ENCODE results near the gene SV2C.
"Not testable (repeated sequence)": the region's sequence is repeated elsewhere in the genome, so short reads cannot be mapped to it uniquely, and the experiment has no call there.

SV2C gene

DNA sequence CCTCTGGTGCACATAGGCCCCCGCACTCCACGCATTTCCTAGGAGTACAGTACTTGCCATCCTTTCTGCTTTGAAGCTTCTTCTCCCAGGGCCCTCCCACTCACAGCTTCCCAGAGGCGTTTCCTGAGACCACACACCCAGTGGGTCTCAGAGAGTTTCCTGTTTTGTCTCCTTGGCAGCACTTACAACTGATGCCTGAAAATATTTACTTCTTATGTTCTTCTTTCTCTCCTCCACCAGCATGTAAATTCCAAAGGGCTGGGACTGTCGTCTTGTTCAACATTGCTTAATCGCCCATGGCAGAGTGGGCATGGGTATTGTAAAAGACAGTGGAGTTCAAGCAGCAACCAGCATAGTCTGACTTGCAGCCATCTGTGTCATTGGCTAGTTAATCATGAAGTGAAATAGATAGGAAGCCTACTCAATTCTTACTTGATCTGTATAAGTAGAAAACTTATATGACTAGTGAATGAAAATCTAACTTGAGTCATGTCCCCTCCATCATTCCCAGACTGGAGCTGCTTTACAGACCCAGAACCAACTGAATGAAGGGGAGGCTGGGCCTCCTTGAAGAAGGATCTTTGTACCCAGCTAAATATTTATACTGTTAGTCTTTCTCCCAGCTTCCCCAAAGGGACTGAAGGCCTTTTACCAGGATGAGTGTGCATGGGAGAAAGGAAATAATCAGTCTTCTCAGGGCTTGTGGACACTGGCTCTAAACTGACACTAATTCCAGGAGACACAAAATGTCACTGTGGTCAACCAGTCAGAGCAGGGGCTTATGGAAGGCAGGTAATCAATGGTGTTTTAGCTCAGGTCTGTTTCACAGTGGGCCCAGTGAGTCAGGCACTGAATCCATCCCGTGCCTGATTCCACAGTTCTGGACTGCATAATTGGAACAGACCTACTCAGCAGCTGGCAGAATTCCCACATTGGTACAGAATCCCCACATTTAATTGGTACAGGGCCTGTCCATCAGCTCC, 116.4 kb downstream of the SV2C start:
- DNase-seq (ENCODE audit: low read depth in 2 of 2): no peak

DNA sequence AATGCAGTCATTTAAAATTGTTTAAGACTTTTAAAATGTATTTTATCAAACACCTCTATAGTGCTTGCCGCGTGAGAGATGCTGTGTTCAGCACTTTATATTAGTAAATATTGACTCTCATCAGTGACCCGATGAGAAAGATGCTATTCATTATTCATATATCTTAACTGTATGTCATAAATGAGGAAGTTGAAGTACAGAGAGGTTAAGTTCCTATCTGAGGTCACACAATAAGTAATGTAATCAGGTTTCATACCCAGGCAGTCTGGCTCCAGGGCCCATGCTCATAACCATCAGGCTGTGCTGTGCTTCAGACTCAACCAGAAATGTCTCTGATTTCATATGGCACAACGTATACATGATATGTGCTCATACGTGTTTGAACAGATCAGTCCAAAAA, 119.0 kb downstream of the SV2C start:
- DNase-seq (ENCODE audit: low read depth in 2 of 2): no peak

DNA sequence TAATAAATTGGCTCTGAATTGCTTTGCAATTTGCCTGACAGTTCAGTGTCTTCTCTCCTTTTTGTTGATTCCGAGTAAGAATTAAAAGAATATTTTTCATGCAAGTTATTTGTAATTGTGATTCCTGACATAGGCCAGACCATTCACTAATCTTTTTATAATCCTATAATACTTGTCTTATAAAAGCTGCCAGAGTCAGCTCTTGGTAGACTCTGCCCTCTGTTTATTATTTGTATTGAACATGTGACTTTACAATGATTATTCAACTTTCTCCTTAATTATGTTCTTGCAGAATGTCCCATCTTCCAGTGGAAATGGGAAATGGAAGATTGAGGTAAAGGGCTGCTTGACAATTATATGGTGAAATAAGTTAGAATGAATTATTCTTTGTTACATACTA, 121.0 kb downstream of the SV2C start:
- DNase-seq (ENCODE audit: low read depth in 2 of 2): no peak

DNA sequence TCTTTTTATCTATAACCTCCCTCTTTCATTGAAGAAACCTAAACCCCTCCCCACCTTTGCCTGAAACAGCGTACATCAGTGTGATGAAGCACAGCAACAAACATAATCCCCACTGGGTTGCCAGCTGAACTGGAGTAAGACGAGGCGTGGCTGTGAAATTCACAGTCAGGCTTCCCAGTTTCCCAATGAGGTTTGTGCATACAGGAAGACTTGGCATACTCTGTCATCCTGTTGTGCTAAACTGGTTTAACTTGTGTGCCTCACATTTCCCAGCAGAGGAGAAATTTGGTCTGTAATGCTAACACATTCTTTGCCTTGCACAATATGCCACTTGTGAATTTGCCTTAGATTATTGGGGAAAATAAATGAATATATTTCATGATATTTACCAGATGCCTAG, 121.5 kb downstream of the SV2C start:
- DNase-seq (ENCODE audit: low read depth in 2 of 2): no peak

DNA sequence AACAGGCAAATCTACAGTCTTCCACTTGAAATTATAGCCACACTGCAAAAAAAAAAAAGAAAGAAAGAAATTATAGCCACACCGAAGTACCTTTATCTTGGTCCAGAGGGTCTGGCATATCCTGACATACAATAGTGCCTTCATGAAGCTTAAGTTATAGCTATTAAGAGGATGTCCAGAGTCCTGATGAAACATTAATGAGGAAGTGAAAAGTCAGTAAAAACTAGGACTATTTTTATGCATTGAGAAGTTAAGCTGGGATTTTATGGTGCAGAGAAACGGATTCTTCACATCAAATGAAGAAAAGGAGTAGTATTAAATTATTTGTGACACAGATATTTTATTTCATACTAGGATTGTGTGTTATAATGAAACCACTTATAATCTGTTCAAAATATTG, 123.9 kb downstream of the SV2C start:
- no peak for DNase-seq (ENCODE audit: low read depth in 2 of 2)

DNA sequence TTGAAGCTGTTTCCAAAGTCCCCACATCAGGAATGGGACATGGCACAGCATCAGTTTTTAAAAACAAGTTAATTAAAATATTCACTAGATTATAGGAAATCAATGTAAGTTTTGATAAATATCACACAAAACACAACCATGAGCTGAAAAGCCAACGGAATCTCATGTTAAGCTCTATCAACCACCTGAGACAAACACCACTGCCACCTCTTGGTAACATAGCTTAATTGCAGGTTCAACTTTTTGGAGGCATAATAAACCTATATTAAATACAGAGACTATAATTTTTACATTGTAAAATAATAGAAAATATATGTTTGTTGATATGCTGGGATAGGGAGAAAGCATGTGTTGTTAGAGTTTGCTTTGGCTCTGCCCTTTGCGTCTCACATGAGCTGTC, 126.1 kb downstream of the SV2C start:
- no peak for DNase-seq (ENCODE audit: low read depth in 2 of 2)

DNA sequence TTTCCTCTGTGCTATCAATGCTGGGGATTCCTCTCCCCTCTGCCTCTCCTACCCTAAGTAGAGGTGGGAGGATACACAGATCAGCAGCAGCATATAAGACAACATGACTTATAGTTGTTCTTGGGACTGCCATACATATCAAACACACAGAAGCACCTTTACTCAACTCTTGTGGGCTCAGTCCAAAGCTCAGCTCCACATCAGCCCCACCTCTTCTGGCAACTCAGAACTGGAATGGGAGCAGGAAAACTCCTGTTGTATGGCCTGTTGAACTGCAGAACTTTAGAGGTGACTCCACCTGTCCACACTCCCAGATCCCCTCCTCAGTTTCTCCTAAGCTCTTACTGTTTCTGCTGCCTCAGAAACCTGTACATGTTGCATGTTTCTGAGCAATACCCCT, 127.8 kb downstream of the SV2C start:
- no peak for DNase-seq (ENCODE audit: low read depth in 2 of 2)

DNA sequence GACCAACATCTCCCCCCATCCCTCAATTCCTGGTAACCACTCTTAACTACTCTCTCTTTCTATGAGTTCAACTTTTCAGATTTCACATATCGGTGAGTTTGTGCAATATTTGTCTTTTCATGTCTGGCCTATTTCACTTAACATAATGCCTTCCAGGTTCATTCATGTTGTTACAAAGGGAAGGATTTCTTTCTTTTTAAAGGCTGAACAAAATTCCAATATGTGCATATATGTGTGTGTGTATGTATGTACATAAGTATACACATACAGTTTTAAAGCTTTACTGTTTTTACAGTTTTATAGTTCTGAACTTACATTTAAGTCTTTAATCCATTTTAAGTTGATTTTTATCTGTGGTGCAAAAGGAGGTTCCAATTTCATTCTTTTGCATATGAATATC, 130.7 kb downstream of the SV2C start:
- DNase-seq (ENCODE audit: low read depth in 2 of 2): no peak

DNA sequence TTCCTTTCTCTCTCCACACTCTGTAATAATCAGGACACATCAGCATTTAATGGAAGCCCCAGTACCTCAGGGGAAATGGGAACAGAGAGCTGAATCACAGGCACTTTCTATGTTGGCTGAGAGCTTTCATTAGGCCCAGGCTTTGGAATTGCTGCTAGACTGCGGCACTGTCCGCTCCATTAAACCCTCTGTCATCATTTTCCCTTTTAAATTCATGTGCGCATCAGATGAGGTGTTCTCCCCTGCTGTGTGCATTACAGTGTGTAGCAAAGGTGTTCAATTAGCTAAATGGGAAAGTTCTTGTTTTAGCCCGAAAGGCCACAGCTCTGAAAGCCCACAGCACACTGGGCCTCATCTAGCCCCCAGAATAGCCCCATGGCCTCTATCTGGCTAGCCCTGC, 133.6 kb downstream of the SV2C start:
- no peak for DNase-seq (ENCODE audit: low read depth in 2 of 2)

DNA sequence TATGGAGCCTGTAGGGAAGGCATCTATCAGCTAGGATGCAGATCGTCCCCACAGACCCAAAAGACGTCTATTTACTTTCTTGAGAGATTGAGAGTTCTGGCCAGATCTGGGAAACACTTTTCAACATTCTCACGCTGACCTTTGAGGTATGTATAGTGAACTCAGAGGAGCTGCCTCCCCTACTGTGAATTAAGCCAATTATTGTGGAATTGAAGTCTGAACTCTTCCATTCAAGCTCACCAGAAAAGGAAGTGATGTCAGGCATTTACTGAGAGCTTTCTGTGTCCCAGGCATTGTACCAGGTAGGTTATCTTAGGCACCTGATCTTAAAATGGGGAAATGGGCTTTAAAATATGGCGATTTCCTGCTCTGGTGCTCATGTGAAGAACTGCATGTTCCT, 136.5 kb downstream of the SV2C start:
- DNase-seq (ENCODE audit: low read depth in 2 of 2): no peak

DNA sequence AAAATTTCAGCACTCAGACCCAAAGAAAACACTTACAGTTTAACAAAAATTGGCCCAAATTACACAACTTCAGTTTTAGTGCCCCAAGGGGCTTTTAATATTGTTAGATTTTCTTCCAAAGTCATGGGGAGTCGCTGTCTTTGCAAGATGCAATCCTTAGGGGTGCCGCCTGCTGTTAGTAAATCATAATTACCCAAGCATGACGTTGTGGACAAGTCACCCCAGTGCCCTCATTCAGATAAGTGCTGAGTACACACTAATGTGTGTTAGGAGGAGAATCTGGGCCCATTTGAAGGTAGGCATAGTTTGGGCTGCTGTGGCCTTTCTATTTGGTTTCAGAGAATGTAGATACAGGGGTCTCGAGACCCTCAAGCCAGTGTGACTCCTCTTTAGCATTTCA, 138.1 kb downstream of the SV2C start:
- no peak for DNase-seq (ENCODE audit: low read depth in 2 of 2)

DNA sequence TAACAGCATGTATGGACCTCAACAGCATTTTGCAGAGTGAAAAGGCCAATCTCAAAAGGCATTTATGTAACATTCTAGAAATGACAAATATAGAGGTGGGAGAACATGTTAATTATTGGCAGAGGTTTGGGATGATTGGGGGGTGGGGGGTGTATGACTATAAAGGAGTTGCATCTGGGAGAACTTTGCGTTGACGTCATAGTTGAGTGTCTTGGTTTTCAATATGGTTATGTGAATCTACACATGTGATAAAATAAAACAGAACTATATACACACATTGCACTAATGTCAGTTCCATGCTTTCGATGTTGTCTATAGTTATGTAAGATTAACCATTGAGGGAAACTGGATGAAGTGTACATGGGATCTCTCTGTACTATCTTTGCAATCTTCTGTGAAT, 139.1 kb downstream of the SV2C start:
- no peak for DNase-seq (ENCODE audit: low read depth in 2 of 2)

DNA sequence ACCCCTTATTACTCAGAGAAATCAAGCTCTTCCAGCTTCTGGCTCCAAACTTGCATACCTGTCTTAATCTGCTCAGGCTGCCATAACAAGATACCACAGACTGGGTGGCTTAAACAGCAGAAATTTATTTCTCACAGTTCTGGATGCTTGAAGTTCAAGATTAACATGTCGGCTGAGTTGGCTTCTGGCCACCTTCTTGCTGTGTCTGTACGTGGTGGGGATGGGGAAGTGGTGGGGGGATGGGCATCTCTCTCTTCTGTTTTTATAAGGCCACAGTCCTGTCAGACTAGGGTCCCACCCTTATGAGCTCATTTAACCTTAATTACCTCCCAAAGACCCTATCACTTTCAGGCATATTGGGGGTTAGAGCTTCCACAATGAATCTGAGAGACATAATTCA, 140.5 kb downstream of the SV2C start:
- no peak for DNase-seq (ENCODE audit: low read depth in 2 of 2)

DNA sequence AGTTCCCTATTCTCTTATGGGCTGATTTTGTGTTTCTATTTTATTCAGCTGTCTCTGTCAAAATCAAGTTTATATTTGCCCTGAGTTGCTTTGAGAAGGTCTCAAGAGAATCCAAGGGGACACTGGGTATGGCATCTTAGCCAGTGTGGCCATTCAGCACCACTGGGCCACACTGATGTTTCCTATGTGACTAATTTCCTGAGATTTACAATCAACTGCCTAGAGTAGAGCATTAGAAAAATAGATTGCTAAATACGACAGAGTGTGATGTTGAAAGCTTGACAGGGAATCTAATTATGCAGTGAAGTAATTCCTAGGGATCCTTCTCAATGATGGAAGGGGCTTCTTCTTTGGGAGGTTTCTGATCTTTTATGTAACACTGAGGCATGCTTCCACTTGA, 141.7 kb downstream of the SV2C start:
- DNase-seq (ENCODE audit: low read depth in 2 of 2): no peak

DNA sequence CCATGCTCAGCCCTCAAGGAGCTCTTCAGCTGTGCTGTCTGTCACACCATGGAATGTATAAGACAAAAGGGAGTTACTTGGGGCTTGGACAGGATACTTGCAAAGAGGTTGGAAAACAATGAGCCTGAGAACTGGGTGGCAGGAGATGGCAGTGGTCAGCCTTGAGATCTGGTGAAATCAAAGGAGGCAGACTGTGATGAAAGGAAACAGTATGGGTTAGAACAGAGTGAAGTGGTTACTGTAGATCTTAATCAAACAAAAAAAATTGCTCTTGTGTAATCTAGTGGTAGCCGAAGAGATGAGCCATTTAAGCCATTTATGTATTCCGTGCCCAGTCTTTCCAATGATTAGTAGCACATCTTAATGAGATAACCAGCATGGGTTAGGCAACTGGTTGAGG, 142.2 kb downstream of the SV2C start:
- no peak for DNase-seq (ENCODE audit: low read depth in 2 of 2)

DNA sequence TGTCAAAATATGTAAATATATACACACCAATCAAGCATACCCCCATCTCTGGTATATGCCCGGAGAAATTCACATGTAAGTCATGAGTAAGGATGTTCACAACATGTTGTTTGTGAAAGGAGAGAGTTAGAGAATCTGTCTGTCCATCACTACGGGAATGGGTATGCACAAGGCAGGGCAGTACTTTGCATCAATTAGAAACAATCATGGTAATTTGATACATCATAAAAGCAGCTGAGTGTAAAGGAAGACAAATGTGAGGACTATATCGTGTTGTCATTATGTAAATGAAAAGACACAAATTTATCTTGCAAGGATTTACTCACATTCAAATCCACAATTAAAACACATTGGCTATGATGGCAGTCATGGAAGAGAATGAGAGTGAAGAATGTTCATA, 146.7 kb downstream of the SV2C start:
- DNase-seq (ENCODE audit: low read depth in 2 of 2): no peak

DNA sequence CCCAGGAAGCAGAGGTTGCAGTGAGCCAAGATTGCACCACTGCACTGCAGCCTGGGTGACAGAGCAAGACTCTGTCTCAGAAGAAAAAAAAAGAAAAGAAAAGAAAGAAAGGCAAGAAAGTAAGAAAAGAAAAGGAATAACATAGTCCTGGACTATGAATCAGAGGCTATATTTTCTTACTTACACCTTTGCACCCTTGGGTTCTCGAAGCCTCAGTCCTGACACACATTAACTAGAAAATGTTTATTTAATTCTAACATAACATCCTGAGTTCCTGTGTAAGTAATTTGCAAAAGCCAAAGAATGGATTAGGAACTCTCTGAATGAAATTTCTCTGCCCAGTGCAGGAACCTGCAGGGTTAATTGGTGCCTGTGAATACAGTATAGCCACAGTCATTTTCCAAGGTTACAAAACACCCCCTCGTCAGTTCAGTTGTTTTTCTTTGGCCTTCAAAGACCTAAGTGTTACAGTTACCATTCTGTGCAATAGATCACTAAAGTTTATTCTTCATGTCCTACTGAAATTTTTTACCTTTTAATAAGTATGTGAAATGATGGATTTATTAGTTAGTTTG, 147.6 kb downstream of the SV2C start:
- no peak for DNase-seq (ENCODE audit: low read depth in 2 of 2)

DNA sequence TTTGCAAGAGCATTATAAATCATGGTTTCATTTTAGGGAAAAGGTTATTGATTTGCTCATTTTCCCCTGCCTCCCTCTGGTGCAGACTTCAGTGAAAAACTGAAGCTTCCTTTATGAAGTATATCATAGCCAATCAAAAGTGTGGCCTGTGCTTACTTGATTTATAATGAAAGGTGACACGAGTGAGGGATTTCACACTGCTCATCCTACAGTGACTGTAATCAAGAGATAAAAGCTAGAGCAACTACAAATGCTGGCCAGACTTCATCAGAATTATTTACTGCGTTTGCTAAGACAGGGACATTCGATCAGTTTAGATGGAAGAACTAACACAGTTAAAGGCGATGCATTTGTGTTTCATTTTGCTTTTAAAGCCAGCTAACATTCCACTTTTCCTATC, 151.5 kb downstream of the SV2C start:
- DNase-seq (ENCODE audit: low read depth in 2 of 2): no peak

DNA sequence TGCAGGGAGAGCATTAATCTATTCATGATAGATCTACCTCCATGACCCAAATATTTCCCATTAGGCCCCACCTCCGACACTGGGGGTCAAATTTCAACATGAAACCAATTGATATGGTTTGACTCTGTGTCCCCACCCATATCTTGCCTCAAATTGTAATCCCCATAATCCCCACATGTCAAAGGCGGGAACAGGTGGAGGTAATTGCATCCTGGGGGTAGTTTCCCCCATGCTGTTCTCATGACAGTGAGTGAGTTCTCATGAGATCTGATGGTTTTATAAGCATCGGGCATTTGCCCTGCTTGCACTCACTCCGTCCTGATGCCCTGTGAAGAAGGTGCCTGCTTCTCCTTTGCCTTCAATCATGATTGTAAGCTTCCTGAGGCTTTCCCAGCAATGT, 153.5 kb downstream of the SV2C start:
- DNase-seq (ENCODE audit: low read depth in 2 of 2): no peak

DNA sequence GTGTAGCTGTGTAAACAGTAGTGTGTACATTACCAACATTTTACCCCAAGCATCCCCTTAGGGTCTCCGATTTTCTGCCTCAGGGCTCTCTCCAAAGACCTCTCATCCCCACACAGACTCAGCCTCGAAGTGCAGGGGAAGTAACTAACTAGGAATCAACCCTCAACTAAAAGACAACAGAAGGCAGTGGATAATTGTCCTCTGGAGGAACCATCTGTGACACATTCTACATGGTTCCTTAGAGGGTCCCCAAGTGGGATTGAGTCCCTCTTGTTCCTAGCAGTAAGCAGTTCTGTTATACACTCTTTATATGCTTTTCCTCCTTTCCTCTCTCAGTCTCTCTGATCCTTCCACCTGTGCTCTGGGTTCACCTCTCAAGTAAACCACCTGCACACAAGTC, 157.2 kb downstream of the SV2C start:
- DNase-seq (ENCODE audit: low read depth in 2 of 2): no peak

DNA sequence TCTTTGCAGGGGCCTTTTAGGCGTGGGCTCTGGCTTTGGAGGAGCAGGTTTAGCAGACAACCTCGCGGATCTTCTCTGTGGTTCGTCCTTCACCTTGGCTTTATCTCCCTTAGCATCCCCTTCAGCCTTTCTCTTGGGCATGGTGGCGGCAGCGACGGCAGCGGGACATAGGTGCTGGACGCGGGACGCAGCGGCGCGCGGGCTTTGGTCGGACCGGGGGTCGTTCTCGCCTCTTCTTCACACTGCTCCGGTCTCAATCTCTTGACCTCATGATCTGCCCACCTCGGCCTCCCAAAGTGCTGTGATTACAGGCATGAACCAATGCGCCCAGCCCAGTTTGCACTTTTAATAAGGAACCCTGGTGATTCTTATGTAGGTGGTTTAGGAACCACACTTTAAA, 159.0 kb downstream of the SV2C start:
- not testable (repeated sequence) for DNase-seq (ENCODE audit: low read depth in 2 of 2)

DNA sequence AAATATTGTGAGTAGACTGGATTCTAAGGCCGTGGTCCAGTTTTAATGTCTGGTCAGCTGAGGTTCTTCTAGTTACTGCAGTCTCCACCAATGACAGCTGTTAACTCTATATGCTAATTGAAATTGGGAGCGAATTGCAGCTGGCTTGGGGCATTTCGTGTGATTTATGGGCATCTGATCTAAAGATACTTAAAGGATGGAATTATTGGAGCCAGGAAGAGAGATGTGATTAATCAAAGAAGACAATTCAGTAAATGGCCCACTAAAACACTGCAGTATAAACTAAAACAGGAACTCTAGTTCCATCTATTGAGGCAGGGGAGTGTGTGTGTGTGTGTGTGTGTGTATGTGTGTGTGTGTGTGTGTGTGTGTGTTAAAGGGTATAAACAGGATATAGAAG, 162.4 kb downstream of the SV2C start:
- no peak for DNase-seq (ENCODE audit: low read depth in 2 of 2)

DNA sequence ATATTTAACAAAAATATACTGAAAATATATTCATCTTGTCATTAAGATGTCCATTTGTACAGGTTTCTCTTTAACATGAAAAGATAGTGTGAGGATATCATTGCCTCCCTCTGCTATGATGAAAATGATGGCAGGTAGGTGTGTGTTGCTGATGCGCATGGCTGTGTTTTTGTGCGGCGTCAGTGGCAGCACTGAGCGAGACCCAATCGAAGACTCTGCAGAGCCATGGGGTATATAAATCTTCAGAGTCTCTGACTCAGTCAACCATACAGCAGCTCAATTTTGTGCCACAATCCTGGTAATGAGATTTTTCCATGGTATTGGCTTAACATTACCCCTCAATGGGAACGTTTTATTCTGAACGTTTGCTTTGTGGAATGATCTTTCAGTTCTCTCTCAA, 166.4 kb downstream of the SV2C start:
- no peak for DNase-seq (ENCODE audit: low read depth in 2 of 2)

DNA sequence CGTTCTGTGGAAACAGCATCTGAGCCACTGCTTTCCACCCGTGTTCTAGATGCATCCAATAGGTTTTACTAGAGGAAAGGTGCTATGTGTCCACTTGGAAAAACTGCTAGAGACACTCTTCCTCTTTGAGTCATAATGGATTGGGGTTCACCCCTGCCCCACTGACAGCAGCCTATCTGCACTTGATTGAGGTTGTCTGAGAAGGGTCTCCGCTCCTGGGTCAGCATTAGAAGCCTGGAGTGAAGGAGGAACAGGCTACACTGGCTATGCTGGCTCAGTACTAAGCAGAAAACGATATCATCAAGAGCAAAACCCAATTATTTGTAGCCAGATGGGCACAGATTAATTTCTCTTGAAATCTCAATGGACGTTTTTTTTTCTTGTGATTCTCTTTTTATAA, 167.3 kb downstream of the SV2C start:
- DNase-seq (ENCODE audit: low read depth in 2 of 2): no peak
